Vagina (tissue), 2 donors: ENCODE data around the gene P2RY2. TPM values are rescaled to one million over a fixed set of nuclear protein-coding genes. Genes with fewer than 3 reads are reported as not detected.
"Not testable (repeated sequence)": the region's sequence is repeated elsewhere in the genome, so short reads cannot be mapped to it uniquely, and the experiment has no call there.

ENCODE experiments used
- DNase-seq, 2 donors: peaks; one replicate each; pipeline ENCODE4 v3.0.0-alpha.2; 2017; ENCODE audit errors: extremely low spot score in 2 of 2
- H3K27ac ChIP-seq: fragments of 200-600 bp; sonication (generic); one replicate; pipeline ENCODE4 v1.5.1; 2019
- H3K27me3 ChIP-seq: fragments of 200-600 bp; sonication (generic); one replicate; pipeline ENCODE4 v1.5.1; 2019
- H3K36me3 ChIP-seq, 2 donors: fragments of 200-600 bp; sonication (generic); one replicate each; pipeline ENCODE4 v1.5.1; 2017 to 2019
- H3K4me1 ChIP-seq: fragments of 200-600 bp; sonication (generic); one replicate; pipeline ENCODE4 v1.5.1; 2019
- H3K4me3 ChIP-seq, 2 donors: fragments of 200-600 bp; sonication (generic); 1 replicate in 1 of 2; 2 replicates in 1 of 2; pipeline ENCODE4 v1.5.1; 2016 to 2019
- H3K9me3 ChIP-seq: fragments of 200-600 bp; sonication (generic); one replicate; pipeline ENCODE4 v1.5.1; 2019
- POLR2A ChIP-seq, 2 donors: fragments of 450-650 bp; IDR thresholded peaks; one replicate each; pipeline ENCODE4 v1.6.1; 2017; ENCODE audit warnings: antibody characterized with exemption in 2 of 2, mild to moderate bottlenecking in 2 of 2, moderate library complexity in 2 of 2
- POLR2AphosphoS5 ChIP-seq, 2 donors: sonication (generic); formaldehyde crosslinking; IDR thresholded peaks; one replicate each; pipeline ENCODE4 v1.9.0; 2017; ENCODE audit warnings: antibody characterized with exemption in 2 of 2, mild to moderate bottlenecking in 2 of 2, low read depth in 1 of 2; ENCODE audit not compliant: insufficient read depth in 1 of 2
- intact Hi-C: fragments of 100-400 bp; cut with DNase I; formaldehyde crosslinking; loops from one replicate; pipeline ENCODE4 v1.15.1; 2023
- total RNA-seq: library from RNA; depleted of rRNA; stranded (reverse); fragments of >200 nt; gene quantifications from one replicate; pipeline ENCODE4 v1.2.3, GENCODE V29; 2016
- TF ChIP-seq, protein P1 (sequence below), 3 experiments: fragments of 450-650 bp in 2 of 3; fragments of 200-600 bp in 1 of 3; sonication (generic) in 1 of 3; IDR thresholded peaks; one replicate each; pipeline ENCODE4 v1.5.1; 2017 to 2019; ENCODE audit warnings: antibody characterized with exemption in 3 of 3, mild to moderate bottlenecking in 2 of 3, moderate library complexity in 2 of 3

The P2RY2 gene
- total RNA-seq, 1 donor from 2014 or later = 27.3 TPM

DNA sequence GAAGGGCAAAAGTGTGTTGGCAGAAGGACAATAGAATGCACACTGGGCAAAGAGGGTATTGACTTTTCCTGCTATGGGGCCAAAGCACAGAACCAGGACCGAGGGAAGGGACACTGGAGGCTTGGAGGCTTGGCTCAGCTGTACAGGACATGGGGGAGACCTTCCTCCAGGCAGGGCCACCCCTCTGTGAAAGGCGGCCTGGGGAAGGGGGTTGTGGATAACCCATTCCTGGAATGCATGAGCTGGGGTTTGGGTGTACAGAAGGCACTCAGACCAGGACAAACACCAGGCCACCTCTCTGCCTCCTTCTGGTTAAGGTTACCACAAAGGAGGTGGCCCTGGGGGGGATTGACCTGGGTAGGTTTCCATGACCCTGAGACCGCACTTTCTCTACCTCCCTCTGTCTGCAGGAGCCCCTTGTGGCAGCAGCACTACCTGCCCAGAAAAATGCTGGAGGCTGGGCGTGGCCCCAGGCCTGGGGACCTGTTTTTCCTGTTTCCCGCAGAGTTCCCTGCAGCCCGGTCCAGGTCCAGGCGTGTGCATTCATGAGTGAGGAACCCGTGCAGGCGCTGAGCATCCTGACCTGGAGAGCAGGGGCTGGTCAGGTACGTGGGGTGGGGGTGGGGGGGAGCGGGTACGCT lies 9.6 kb downstream of the P2RY2 start:
- intact Hi-C loops = no loop called here
- Histone ChIP-seq H3K4me3 (no peak overlapping the region), H3K27me3 (no peaks in the 10 kb centered on the region), H3K4me1 (peaks cover 23% of the 10 kb centered on the region), H3K9me3 (no peaks in the 10 kb centered on the region), H3K27ac (no peak overlapping the region), H3K36me3 (no peaks in the 10 kb centered on the region)
- no peak for DNase-seq
- TF ChIP-seq, protein P1, sequence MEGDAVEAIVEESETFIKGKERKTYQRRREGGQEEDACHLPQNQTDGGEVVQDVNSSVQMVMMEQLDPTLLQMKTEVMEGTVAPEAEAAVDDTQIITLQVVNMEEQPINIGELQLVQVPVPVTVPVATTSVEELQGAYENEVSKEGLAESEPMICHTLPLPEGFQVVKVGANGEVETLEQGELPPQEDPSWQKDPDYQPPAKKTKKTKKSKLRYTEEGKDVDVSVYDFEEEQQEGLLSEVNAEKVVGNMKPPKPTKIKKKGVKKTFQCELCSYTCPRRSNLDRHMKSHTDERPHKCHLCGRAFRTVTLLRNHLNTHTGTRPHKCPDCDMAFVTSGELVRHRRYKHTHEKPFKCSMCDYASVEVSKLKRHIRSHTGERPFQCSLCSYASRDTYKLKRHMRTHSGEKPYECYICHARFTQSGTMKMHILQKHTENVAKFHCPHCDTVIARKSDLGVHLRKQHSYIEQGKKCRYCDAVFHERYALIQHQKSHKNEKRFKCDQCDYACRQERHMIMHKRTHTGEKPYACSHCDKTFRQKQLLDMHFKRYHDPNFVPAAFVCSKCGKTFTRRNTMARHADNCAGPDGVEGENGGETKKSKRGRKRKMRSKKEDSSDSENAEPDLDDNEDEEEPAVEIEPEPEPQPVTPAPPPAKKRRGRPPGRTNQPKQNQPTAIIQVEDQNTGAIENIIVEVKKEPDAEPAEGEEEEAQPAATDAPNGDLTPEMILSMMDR (IDR thresholded peaks at IDR 0.05) = no peak
- TF ChIP-seq POLR2AphosphoS5 (IDR thresholded peaks at IDR 0.05; ENCODE audit: insufficient read depth in 1 of 2, low read depth in 1 of 2) = peak in 1 of 2 donors; percentile 34

DNA sequence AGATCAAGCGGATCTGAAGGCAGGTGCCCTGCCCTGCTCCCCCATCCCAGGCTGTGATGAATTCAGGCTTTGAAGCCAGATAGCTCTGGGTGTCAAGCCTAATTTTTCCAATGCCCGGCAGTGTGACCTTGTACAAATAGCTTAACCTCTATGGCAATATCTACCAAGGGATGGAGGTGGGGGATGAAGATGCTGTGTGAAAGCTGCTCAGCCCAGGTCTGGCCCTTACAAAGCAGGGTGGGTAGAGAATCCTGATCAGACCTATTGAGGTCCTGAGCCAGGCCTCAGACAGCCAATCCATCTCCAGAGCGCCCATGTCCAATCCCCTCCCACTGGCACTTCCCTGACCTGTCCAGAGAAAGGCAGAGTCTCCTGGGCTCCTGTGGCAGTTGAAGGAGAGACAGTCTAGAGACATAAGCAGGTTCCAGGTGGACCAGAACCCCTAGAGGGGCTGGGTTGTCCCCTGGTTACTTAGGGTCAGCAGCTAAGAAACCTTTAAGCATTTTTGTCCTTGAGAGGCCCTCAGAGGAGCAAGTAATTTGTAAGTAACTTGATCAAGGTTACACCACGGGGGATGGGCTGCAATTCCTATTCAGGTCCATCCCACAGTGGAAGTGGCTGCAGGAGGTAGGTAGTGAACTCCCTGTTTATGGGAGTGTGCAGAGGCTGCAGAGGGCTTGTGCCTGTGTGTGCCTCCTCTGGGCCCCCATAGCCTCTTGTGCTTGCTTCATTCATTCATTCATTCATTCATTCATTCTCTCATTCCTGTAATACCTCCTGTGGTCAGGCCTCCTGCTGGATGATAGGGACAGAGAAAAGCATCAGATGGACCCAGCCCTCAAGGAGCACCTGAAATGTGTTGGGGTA lies 10.4 kb downstream of the P2RY2 start:
- Histone ChIP-seq H3K36me3 (no peaks in the 10 kb centered on the region), H3K4me1 (peaks cover 23% of the 10 kb centered on the region), H3K27ac (no peak overlapping the region), H3K9me3 (no peaks in the 10 kb centered on the region), H3K27me3 (no peaks in the 10 kb centered on the region), H3K4me3 (no peak overlapping the region)
- DNase-seq = no peak
- intact Hi-C loops = no loop called here
- TF ChIP-seq POLR2A (IDR thresholded peaks at IDR 0.05) = no peak
- TF ChIP-seq, protein P1 (IDR thresholded peaks at IDR 0.05) = no peak
- no peak for TF ChIP-seq POLR2AphosphoS5 (IDR thresholded peaks at IDR 0.05; ENCODE audit: insufficient read depth in 1 of 2, low read depth in 1 of 2)

DNA sequence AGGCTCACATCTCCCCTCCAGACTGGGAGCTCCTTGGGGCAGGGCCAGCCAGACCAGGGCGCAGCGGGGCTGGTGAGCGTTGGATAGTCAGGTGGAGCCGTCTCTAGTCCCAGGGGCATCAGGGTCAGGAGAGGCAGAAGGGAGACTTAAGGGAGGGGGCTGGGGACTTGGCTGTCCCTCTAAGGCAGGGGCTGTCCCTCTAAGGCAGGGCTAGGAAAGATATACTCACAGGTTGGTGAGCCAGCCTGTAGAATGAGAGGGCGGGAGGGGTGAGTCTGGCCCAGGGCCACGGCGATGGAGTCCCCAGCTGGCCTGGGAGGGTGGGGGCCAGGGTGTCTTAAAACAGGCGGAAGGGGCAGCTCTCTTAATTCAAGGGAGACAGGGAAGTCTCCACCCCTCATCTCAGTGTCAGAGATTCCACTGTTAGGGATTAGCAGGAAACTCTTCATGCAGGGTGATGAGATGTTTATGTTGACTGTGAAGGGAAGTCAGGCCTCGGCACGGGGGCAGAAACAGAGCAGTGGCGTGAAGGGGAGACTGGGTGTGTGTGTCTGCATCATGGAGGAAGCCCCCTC lies 11.3 kb downstream of the P2RY2 start:
- no peaks in the 10 kb centered on the region for H3K9me3 ChIP-seq
- H3K27me3 ChIP-seq = no peaks in the 10 kb centered on the region
- no peak overlapping the region for H3K4me3 ChIP-seq
- peaks cover 23% of the 10 kb centered on the region for H3K4me1 ChIP-seq
- TF ChIP-seq POLR2A (IDR thresholded peaks at IDR 0.05) = no peak
- H3K27ac ChIP-seq = no peak overlapping the region
- H3K36me3 ChIP-seq = no peaks in the 10 kb centered on the region
- intact Hi-C loops = no loop called here
- DNase-seq = peak in 1 of 2 donors; percentile 55

DNA sequence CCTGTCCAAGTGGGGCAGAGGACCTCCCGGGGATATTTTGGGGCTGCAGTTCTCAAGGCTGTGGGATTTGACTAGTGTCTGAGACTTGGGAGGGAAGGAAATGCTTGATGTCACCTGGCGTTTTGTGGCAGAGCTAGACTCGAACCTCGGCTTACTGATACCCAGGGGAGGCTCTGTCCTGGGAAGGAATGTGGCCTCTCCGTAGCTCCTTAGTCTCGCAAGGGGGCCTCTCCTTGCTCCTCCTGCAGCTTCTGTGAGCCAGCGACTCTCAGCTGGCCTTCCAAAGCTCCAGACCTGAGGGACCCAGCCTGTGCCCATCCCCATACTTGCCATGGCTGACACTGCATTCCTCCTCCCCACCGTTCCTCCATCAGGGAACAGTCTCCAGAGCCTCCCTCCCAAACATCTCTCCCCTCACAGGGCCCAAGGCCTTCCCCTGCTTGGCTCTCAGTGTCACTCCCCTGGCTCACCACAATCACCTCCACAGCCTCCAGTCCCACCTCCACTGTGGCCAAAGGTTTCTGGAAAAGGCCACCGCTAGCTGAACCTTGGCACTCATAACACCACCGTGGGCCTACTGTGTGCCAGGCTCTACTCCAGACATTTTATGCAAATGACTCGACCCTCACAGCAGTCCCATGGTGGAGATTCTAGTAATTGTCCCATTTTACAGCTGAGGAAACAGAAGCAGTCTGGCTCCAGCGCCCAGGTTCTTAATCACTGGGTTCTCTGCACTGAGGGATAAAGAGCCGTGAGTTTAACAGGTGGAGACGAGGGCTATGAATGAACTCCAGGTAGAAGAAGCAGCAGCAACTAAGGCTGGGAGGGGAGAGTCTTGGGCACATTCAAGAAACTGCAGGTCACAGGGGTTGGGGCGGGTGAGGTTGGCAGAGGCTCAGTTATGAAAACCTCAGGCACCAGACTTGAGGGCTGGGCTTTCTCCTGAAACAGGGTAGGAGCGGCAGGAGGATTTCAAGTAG lies 12.1 kb downstream of the P2RY2 start:
- peaks cover 23% of the 10 kb centered on the region for H3K4me1 ChIP-seq
- intact Hi-C loops = no loop called here
- no peak overlapping the region for H3K4me3 ChIP-seq
- no peaks in the 10 kb centered on the region for H3K36me3 ChIP-seq
- no peaks in the 10 kb centered on the region for H3K27me3 ChIP-seq
- DNase-seq = peak in 1 of 2 donors; percentile 77
- TF ChIP-seq POLR2A (IDR thresholded peaks at IDR 0.05) (no peak), POLR2AphosphoS5 (IDR thresholded peaks at IDR 0.05; ENCODE audit: insufficient read depth in 1 of 2, low read depth in 1 of 2) (no peak)
- TF ChIP-seq, protein P1 (IDR thresholded peaks at IDR 0.05) = no peak
- H3K27ac ChIP-seq = no peak overlapping the region
- H3K9me3 ChIP-seq = no peaks in the 10 kb centered on the region

DNA sequence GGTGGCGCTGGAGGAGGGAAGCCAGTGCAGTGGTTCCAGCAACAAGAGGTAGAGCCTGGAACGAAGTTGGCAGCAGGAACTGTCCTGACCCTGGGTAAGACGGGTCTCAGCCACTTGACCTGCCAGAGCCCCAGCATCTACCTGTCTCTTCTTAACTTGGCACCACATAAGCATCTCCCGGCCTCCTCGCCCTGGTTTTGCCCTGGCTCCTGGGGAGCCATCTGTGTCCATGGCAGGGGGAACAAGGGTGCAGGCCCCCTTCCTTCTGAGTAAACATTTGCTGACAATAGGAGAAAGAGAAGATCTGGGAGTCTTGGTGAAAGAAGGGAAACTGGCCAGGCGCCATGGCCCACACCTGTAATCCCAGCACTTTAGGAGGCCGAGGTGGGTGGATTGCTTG lies 12.8 kb downstream of the P2RY2 start:
- intact Hi-C loops = no loop called here
- no peak overlapping the region for H3K27ac ChIP-seq
- DNase-seq = peak in 1 of 2 donors; percentile 77
- no peaks in the 10 kb centered on the region for H3K9me3 ChIP-seq
- no peak for TF ChIP-seq POLR2AphosphoS5 (IDR thresholded peaks at IDR 0.05; ENCODE audit: insufficient read depth in 1 of 2, low read depth in 1 of 2)
- no peak for TF ChIP-seq POLR2A (IDR thresholded peaks at IDR 0.05)
- TF ChIP-seq, protein P1 (IDR thresholded peaks at IDR 0.05) = no peak
- H3K36me3 ChIP-seq = no peaks in the 10 kb centered on the region
- H3K4me1 ChIP-seq = peaks cover 23% of the 10 kb centered on the region
- no peaks in the 10 kb centered on the region for H3K27me3 ChIP-seq
- no peak overlapping the region for H3K4me3 ChIP-seq

DNA sequence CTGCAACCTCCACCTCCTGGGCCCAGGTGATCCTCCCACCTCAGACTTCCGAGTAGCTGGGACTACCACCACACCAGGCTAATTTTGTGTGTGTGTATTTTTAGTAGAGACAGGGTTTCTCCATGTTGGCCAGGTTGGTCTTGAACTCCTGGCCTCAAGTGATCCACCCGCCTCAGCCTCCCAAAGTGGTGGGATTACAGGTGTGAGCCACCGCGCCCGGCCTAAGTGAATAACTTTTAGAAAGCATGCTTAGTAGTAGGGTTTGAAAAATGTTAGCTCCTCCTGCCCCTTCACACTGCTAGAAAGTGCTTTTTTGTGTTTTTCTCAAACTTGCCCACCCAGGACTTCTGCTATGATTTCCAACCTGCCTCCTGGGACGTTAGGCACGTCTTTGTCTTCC lies 14.4 kb downstream of the P2RY2 start:
- H3K27ac ChIP-seq, DNase-seq, H3K36me3 ChIP-seq, intact Hi-C loops, H3K4me3 ChIP-seq, H3K27me3 ChIP-seq, H3K9me3 ChIP-seq: not testable (repeated sequence)
- peaks cover 23% of the 10 kb centered on the region for H3K4me1 ChIP-seq
